ENCODE results near the gene MAP1LC3B.

- no peak for TF ChIP-seq POLR2AphosphoS5 (IDR thresholded peaks at IDR 0.05)
- TF ChIP-seq CTCF (IDR thresholded peaks at IDR 0.05) = no peak
- no peak for TF ChIP-seq POLR2A (IDR thresholded peaks at IDR 0.05)
Measured at GRCh38 chr16:87376660-87377059, 15.5 kb upstream of the MAP1LC3B start.
